Coronary artery (tissue), 2 donors: ENCODE data around the gene AKIRIN2.
A peak's percentile ranks its signal among the peaks of the same experiment; 100 is the strongest.
"Not testable (repeated sequence)": the region's sequence is repeated elsewhere in the genome, so short reads cannot be mapped to it uniquely, and the experiment has no call there.

Experiments used
- DNase-seq: peaks from one replicate; pipeline ENCODE4 v3.0.0-alpha.2; 2017; ENCODE audit warnings: low spot score
- H3K27ac ChIP-seq, 2 donors: fragments of 200-600 bp; sonication (generic); one replicate each; pipeline ENCODE4 v1.5.1; 2016 to 2019
- H3K4me3 ChIP-seq: fragments of 200-600 bp; sonication (generic); 2 replicates; pipeline ENCODE4 v1.5.1; 2016; ENCODE audit warnings: mild to moderate bottlenecking, moderate library complexity
- CTCF ChIP-seq: fragments of 200-600 bp; sonication (generic); IDR thresholded peaks from one replicate; pipeline ENCODE4 v1.5.1; 2019; ENCODE audit warnings: antibody characterized with exemption

AKIRIN2 gene

GRCh38 chr6:87702589-87702945, 534 bp upstream of the AKIRIN2 start:
- Histone ChIP-seq H3K27ac (peak overlapping the region; percentile 85 to 95), H3K4me3 (peak overlapping the region; percentile 87)
- TF ChIP-seq CTCF: no peak
- no peak for DNase-seq

- H3K4me3 ChIP-seq: peak overlapping the region; percentile 87
- TF ChIP-seq CTCF: no peak
- peak overlapping the region; percentile 93 to 95 for H3K27ac ChIP-seq
- DNase-seq: peak; percentile 80
Observed at GRCh38 chr6:87701344-87701675, 723 bp downstream of the AKIRIN2 start.

GRCh38 chr6:87700397-87701343, 1.4 kb downstream of the AKIRIN2 start:
- H3K27ac ChIP-seq: peak overlapping the region; percentile 93 to 95
- peak overlapping the region; percentile 87 for H3K4me3 ChIP-seq
- TF ChIP-seq CTCF: no peak
- DNase-seq: no peak

GRCh38 chr6:87699576-87699975, 2.5 kb downstream of the AKIRIN2 start:
- Histone ChIP-seq H3K27ac (peak overlapping the region in 1 of 2 donors; percentile 95), H3K4me3 (peak overlapping the region; percentile 87)
- TF ChIP-seq CTCF: no peak
- DNase-seq: no peak

GRCh38 chr6:87698547-87699006, 3.5 kb downstream of the AKIRIN2 start:
- no peak for TF ChIP-seq CTCF
- H3K27ac ChIP-seq: peak overlapping the region in 1 of 2 donors; percentile 20
- no peak for DNase-seq
- H3K4me3 ChIP-seq: peak overlapping the region; percentile 87

- Histone ChIP-seq H3K4me3 (peak overlapping the region; percentile 87), H3K27ac (peak overlapping the region in 1 of 2 donors; percentile 26)
- no peak for TF ChIP-seq CTCF
- DNase-seq: no peak
Observed at GRCh38 chr6:87697581-87698546, 4.2 kb downstream of the AKIRIN2 start.

GRCh38 chr6:87696817-87697216, 5.2 kb downstream of the AKIRIN2 start:
- H3K4me3 ChIP-seq, DNase-seq, H3K27ac ChIP-seq: not testable (repeated sequence)
